GM18909 (cell line): ENCODE results near the gene SEC24D.

ENCODE experiments used
- ATAC-seq: cut with Tn5 transposase; IDR thresholded peaks from one replicate; pipeline ENCODE4 v1.9.1; 2021; ENCODE audit warnings: mild to moderate bottlenecking; ENCODE audit not compliant: unreplicated experiment, poor library complexity

The SEC24D gene

DNA sequence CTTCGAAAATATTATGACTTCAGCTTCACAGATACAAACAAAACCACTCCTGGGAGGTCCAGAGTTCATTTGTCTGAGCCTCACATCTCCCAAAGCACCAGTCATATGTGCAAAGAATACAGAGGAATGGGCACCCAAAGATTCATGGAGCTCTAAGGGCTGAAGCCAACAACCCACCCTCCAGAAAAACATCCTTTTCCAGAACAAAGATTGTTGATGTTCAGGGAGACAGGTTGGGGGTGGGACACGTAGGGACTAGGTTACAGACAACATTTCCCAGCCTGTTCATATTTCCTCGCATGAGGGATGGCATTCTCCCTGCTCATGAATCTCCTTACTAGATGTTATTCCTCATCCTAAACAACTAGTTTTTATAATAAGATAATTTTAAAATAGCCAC, 79.5 kb downstream of the SEC24D start:
- no peak for ATAC-seq

- no peak for ATAC-seq
These were observed 80.3 kb downstream of the SEC24D start for GRCh38 chr4:118755438-118756226.

DNA sequence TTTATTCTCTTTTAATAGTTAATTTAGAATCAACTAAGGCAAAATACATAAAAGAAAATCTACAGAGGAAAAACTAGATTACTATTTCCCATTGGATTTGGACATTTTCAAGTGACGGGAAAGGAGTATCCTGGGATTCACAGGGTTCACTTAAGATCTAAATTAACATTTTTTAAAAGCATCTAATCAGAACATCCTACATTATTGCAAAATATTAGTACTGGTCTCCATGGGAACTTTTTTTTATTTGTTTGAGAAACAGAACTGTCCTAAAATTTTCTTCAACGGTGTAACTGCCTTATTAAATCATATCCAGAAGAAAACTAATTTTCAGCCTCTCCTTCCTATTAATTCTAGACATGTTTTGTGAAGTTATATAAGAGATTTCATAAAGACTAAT, 81.0 kb downstream of the SEC24D start:
- ATAC-seq, result no peak

DNA sequence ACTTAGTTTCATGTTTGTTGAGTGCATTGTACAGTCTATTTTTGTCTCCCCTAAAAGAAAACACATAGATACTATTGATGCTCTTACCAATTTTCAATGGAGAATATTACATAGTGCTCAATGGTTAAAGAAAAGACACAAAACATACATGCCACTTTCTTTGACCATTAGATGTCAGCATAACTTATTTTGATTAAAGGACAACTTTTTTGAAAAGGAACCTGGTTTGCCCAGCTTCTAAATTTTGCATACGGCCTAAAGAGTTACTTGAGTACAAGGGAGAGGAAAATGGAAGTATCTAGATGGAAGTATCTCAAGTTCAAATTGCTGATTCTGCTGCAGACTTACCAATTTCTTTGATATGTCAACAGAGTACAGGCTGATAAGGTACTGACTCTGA, 82.2 kb downstream of the SEC24D start:
- ATAC-seq, result no peak

DNA sequence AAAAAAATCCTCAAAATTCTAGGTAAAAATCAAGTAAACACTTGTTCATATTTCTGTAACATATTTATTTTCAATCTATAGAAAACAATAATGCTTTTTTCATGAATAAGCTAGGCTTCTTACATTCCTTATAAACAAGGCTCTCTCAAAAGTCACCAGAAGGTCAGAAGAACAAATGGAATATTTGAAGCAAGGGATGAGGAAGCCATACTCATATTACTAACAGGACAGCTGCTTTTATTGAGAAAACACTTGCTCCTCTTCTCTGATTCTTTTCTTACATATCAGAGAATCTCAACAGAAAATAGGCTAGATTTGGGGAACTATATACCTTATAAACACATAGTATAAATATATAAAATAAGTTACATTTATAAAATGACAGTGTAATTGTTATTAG, 82.8 kb downstream of the SEC24D start:
- no peak for ATAC-seq

- ATAC-seq, result no peak
These were observed 83.4 kb downstream of the SEC24D start for GRCh38 chr4:118752551-118752950.

DNA sequence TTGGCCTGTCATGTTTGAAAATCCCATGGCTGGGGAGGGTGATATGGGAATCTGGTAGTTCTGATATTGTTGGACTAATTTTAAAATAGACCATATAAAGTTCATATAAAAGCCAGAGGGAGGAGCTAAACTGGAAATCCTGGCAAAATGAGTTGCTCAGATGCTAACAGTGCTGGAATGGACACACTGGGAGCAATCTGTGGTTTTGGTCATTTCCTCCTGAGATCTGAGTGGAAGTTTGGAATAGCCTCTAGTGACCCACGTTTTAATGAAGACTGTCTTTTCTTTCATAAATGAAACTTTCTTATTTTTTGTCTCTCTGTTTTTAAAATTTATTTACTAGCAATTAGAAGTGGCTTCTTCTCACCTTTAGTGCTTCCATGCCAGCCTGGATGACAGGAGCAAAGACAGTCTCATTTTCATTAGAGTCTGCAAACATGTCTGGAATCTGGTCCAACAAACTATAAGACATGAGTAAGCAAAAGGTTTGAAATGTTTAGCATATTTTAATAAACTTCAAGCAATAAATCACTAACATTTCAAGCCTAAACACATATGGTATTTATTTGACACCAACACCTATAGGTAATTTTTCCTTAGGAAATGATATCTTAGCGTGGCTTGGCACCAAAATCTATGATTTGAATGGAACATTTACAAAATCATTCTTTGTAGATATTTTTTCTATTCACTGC, 84.2 kb downstream of the SEC24D start:
- ATAC-seq, result no peak

DNA sequence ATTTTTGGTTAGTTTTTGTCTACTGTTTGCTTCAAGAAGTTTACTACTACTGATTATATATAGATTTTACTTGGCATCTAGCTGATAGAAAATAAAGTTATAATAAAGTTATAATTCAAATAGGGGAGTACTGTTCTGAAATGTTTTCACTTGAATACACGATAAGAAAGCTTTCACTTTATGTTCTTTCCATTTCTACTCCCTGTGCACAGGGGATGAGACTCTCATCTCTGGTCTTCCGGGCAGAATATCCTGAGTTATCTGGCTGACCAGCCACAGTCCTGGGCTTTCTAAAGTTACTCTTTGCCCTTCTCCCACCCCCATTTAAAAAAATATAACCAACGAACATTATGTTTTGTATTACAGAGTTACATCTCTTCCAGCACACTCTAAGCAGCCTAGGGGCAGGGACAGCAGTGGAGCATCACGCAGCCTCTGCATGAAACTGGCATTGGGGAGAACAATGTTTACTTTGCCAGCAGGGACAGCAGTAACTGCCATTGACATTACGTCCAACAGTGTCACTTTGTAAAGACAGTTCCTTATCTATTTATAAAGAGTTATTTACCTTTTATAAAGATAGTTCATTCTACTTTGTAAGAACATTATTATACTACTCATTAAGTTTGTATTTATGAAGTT, 86.5 kb downstream of the SEC24D start:
- no peak for ATAC-seq

DNA sequence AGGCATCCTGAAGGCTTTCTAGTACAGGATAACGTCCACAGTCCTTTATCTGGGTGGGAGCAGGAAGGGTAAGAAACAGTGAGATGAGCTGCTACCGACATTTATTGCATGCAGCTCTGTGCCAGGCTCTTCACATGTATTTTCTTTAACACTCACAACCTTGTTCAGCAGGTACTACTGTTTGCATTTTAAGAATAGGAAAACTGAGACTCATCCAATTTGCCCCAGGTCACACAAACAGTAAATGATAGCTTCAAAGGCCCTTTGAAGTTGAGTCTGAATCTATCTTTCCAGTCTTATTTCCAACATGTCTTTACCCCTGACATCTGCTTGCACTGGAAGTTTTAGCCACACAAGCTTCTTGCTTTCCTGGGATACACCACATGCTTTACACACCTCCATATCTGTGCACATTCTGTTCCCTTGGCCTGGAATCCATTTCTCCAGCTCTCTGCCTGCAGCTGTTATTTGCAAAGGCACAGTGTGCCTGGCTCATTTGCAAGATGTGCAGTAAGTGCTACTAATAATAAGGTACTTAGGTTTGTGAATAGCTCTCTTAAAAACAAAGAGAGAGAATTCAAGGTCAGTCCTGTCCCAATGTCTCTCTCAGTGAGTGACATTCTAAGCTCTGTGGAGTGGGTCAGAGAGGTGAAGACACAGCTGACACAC, 89.5 kb downstream of the SEC24D start:
- ATAC-seq, result no peak

GRCh38 chr4:118745357-118745756, 90.6 kb downstream of the SEC24D start:
- ATAC-seq, result no peak

- ATAC-seq, result no peak
These were observed 92.1 kb downstream of the SEC24D start for GRCh38 chr4:118743867-118744266.

DNA sequence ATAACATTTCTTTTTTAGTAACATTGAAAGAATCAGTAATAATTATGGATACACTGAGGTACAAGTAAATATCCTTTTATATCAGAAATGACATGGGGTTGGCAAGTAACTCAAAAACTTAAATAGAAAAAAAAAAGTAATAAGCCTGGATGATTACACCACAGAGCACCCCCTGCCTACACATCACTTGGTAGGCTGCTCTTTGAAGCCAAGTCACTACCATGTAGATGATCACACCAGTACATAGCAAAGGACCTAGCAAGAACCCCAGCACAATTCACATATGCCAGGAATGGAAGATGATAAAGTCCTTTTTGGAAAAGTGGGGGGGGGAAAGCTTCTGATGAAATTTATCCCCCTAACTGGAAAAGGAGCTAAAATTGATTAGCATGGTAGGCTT, 93.9 kb downstream of the SEC24D start:
- no peak for ATAC-seq

DNA sequence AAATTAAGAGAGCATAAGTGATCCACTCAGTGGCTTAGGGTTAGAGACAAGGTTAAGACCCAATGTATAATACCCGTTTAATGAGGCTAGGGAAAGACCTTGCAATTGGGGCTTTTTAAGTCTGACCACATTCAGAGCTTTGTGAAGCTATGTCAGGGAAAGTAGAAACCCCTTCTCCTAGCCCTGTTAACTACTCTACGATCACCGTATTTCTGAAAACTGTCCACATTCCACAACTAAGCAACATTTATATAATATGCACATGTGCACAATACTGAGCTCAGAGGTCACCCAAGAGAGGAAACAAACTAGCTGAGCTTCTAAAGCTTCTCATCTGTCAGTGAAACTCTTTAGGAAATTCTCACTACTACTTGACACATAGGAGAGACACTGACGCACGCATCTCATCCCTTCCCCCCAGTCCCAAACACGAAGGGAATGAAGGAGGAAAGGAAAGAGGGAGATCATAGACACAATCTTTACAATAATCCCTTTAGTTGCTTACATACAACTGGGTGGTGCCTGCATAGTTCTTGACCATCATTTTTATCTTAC, 94.5 kb downstream of the SEC24D start:
- ATAC-seq, result no peak

- no peak for ATAC-seq
These were observed 95.1 kb downstream of the SEC24D start for GRCh38 chr4:118740869-118741268.

- ATAC-seq, result no peak
These were observed 96.8 kb downstream of the SEC24D start for GRCh38 chr4:118739022-118739713.

- no peak for ATAC-seq
These were observed 97.8 kb downstream of the SEC24D start for GRCh38 chr4:118738090-118738489.

- ATAC-seq, result no peak
These were observed 99.0 kb downstream of the SEC24D start for GRCh38 chr4:118736900-118737299.

DNA sequence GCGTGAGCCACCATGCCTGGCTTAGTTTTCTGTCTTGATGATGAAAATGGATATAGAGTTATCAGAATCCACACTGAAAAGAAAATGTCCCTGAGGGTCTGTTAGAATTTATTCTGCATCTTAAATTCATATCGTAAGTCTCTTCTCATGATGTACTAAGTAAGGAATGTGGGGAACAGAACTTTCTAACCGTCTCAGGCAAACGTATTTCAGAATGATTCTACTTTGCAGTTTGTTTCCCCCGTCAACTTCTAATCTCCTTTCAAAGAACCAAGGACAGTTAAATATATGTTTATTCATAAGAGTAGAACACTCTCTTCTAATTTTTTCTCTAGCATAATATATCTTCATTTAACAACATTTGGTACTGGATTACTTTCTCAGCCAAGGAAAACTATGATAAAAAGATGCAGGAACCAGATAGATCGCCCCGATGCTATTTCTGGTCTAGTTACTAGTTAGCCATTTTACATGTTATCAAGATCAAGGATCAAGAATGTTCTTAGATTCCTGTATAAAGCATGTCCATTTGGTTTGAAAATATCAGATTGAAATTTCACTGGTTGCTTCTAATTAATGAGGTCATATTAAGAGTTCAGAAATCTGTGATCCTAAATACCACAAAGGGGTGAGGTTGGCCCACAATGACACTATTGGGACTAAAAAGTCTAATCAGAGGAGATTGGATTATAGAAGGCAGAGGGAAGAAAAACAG, 101.3 kb downstream of the SEC24D start:
- ATAC-seq, result no peak

DNA sequence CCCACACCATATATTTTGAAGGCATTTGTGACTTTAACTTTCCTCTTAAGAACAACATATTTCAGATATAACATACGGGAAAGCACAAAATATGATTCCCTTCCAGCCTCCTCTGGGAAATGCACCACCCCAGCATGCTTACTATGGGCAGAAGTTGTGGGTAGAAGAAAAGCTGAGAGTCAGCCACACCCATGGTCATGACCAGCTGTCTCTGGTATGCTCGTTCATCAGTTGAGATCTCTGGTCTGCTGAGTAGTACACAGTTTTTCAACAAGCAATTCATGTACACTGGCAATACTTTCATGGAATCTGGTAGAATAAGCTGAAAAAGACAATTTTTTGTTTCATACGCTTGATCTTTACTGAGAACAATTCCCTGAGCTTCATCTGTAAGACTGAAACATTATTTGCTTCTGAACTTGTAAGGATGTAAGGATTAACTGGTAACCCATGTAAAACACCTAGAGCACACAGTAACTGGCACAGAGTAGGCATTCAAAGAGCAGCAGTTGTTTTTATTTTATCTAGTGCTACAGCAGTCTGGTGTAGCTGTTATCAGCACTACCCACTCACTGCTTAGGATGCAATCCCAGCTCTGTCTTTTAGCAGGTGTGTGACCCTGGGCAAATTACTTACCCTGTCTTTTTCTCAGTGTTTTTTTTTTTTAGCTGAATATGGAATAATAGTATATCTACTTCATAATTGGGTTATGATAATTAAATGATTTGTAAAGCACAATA, 103.2 kb downstream of the SEC24D start:
- ATAC-seq, result no peak
